SK-N-MC (cell line): ENCODE measurements around the gene ITGA1.

Source experiments
- DNase-seq: peaks from one replicate; pipeline ENCODE4 v3.0.0-alpha.2; 2011; ENCODE audit warnings: low read depth, low spot score
- H3K27ac ChIP-seq: fragments of 200-600 bp; sonication (generic); 2 replicates; pipeline ENCODE4 v1.5.1; 2016; ENCODE audit warnings: mixed run types
- H3K36me3 ChIP-seq: fragments of 200-600 bp; sonication (generic); 2 replicates; pipeline ENCODE4 v1.6.1; 2017; ENCODE audit warnings: antibody characterized with exemption, low read length, mixed read lengths; ENCODE audit not compliant: insufficient read depth
- H3K4me3 ChIP-seq: fragments of 200-600 bp; sonication (generic); 2 replicates; pipeline ENCODE4 v1.5.1; 2016
- H3K9ac ChIP-seq: fragments of 200-600 bp; sonication (generic); 2 replicates; pipeline ENCODE4 v1.8.0; 2017; ENCODE audit warnings: mixed run types, mixed read lengths; ENCODE audit not compliant: insufficient read length
- H3K9me3 ChIP-seq: fragments of 200-600 bp; sonication (generic); 2 replicates; pipeline ENCODE4 v1.6.1; 2017; ENCODE audit warnings: low read depth, mild to moderate bottlenecking, antibody characterized with exemption, low read length, moderate library complexity, mixed read lengths
- EZH2 ChIP-seq: fragments of 200-600 bp; sonication (generic); IDR thresholded peaks from one replicate; pipeline ENCODE4 v1.6.1; 2017; ENCODE audit warnings: antibody characterized with exemption
- FOXP2 ChIP-seq: optimal IDR thresholded peaks from 2 replicates; pipeline ENCODE3; 2011; ENCODE audit warnings: mild to moderate bottlenecking, moderate library complexity; ENCODE audit not compliant: insufficient read depth; ENCODE audit errors: extremely low read length, control extremely low read depth
- POLR2AphosphoS5 ChIP-seq: IDR thresholded peaks from 2 replicates; pipeline ENCODE4 v1.6.1; 2012; ENCODE audit warnings: mild to moderate bottlenecking, low read depth, low read length, borderline replicate concordance

The ITGA1 gene

GRCh38 chr5:52777186-52777585, 10.5 kb upstream of the ITGA1 start:
- no peak for DNase-seq
- Histone ChIP-seq H3K4me3 (no peak overlapping the region), H3K36me3 (no peaks in the 10 kb centered on the region), H3K9me3 (no peaks in the 10 kb centered on the region), H3K27ac (no peak overlapping the region), H3K9ac (no peak overlapping the region)
- no peak for TF ChIP-seq EZH2
- no peak for TF ChIP-seq POLR2AphosphoS5
- TF ChIP-seq FOXP2 = no peak

GRCh38 chr5:52778781-52779180, 8.9 kb upstream of the ITGA1 start:
- TF ChIP-seq POLR2AphosphoS5 (no peak), EZH2 (no peak), FOXP2 (no peak)

GRCh38 chr5:52779213-52779612, 8.5 kb upstream of the ITGA1 start:
- no peak for DNase-seq
- Histone ChIP-seq H3K9me3 (no peaks in the 10 kb centered on the region), H3K9ac (no peak overlapping the region), H3K4me3 (no peak overlapping the region), H3K27ac (no peak overlapping the region), H3K36me3 (no peaks in the 10 kb centered on the region)
- TF ChIP-seq FOXP2 = no peak
- no peak for TF ChIP-seq EZH2
- no peak for TF ChIP-seq POLR2AphosphoS5

More at GRCh38 chr5:52778781-52779180, 8.9 kb upstream of the ITGA1 start:
- no peak overlapping the region for H3K4me3 ChIP-seq
- H3K9me3 ChIP-seq = no peaks in the 10 kb centered on the region
- H3K36me3 ChIP-seq = no peaks in the 10 kb centered on the region
- no peak for DNase-seq
- H3K9ac ChIP-seq = no peak overlapping the region
- no peak overlapping the region for H3K27ac ChIP-seq

GRCh38 chr5:52783226-52783959, 4.3 kb upstream of the ITGA1 start:
- TF ChIP-seq EZH2 (no peak), POLR2AphosphoS5 (no peak), FOXP2 (no peak)
- no peaks in the 10 kb centered on the region for H3K9me3 ChIP-seq
- DNase-seq = no peak
- no peak overlapping the region for H3K4me3 ChIP-seq
- H3K27ac ChIP-seq = no peak overlapping the region
- no peaks in the 10 kb centered on the region for H3K36me3 ChIP-seq
- H3K9ac ChIP-seq = no peak overlapping the region

- Histone ChIP-seq H3K9ac (no peak overlapping the region), H3K27ac (no peak overlapping the region), H3K36me3 (no peaks in the 10 kb centered on the region), H3K4me3 (no peak overlapping the region), H3K9me3 (no peaks in the 10 kb centered on the region)
- DNase-seq = no peak
- TF ChIP-seq EZH2 = no peak
- no peak for TF ChIP-seq FOXP2
- TF ChIP-seq POLR2AphosphoS5 = no peak
Observed at GRCh38 chr5:52784737-52785136, 3.0 kb upstream of the ITGA1 start.

GRCh38 chr5:52786391-52786790, 1.3 kb upstream of the ITGA1 start:
- no peak overlapping the region for H3K9ac ChIP-seq
- TF ChIP-seq FOXP2 (no peak), POLR2AphosphoS5 (no peak), EZH2 (no peak)
- no peaks in the 10 kb centered on the region for H3K36me3 ChIP-seq
- no peak overlapping the region for H3K27ac ChIP-seq
- H3K9me3 ChIP-seq = no peaks in the 10 kb centered on the region
- no peak overlapping the region for H3K4me3 ChIP-seq
- no peak for DNase-seq

GRCh38 chr5:52786949-52787599, 642 bp upstream of the ITGA1 start:
- Histone ChIP-seq H3K27ac (no peak overlapping the region), H3K4me3 (peak overlapping the region; percentile 94)
- TF ChIP-seq EZH2 (no peak), POLR2AphosphoS5 (no peak), FOXP2 (no peak)

GRCh38 chr5:52788505-52788821, 747 bp downstream of the ITGA1 start:
- H3K27ac ChIP-seq = no peak overlapping the region
- no peak for DNase-seq
- TF ChIP-seq POLR2AphosphoS5 = no peak
- no peak for TF ChIP-seq FOXP2
- no peak for TF ChIP-seq EZH2
- peak overlapping the region; percentile 94 for H3K4me3 ChIP-seq
- H3K9me3 ChIP-seq = no peaks in the 10 kb centered on the region
- no peaks in the 10 kb centered on the region for H3K36me3 ChIP-seq
- peak overlapping the region; percentile 71 for H3K9ac ChIP-seq

More at GRCh38 chr5:52786949-52787599, 642 bp upstream of the ITGA1 start:
- peak overlapping the region; percentile 71 for H3K9ac ChIP-seq
- H3K36me3 ChIP-seq = no peaks in the 10 kb centered on the region
- no peaks in the 10 kb centered on the region for H3K9me3 ChIP-seq
- no peak for DNase-seq
